GM12878 (cell line): ENCODE measurements around the gene PTP4A1. TPM values are rescaled to one million over a fixed set of nuclear protein-coding genes. Genes with fewer than 3 reads are reported as not detected.

ENCODE experiments used
- CHD4 ChIP-seq: fragments of 200-600 bp; sonication (generic); IDR thresholded peaks from 2 replicates; pipeline ENCODE4 v1.6.1; 2016; ENCODE audit warnings: mild to moderate bottlenecking
- E2F8 ChIP-seq: fragments of 450-650 bp; IDR thresholded peaks from 2 replicates; pipeline ENCODE4 v1.6.1; 2018; ENCODE audit warnings: mild to moderate bottlenecking, low read depth, moderate library complexity; ENCODE audit not compliant: partially characterized antibody
- FOS ChIP-seq: IDR thresholded peaks from 3 replicates; pipeline ENCODE4 v1.6.1; 2011; ENCODE audit warnings: borderline replicate concordance; ENCODE audit not compliant: insufficient read length; ENCODE audit errors: extremely low read depth
- KDM1A ChIP-seq: fragments of 200-600 bp; sonication (generic); IDR thresholded peaks from 2 replicates; pipeline ENCODE4 v1.6.1; 2016; ENCODE audit warnings: borderline replicate concordance
- KLF5 ChIP-seq: fragments of 450-650 bp; IDR thresholded peaks from 2 replicates; pipeline ENCODE4 v1.6.1; 2014; ENCODE audit warnings: mild to moderate bottlenecking; ENCODE audit not compliant: partially characterized antibody
- NFXL1 ChIP-seq: fragments of 450-650 bp; IDR thresholded peaks from 2 replicates; pipeline ENCODE4 v1.6.1; 2017; ENCODE audit warnings: antibody characterized with exemption, mild to moderate bottlenecking, borderline replicate concordance
- NR2F1 ChIP-seq: fragments of 450-650 bp; conservative IDR thresholded peaks from 2 replicates; pipeline ENCODE4 v1.6.1; 2017; ENCODE audit warnings: mild to moderate bottlenecking
- RB1 ChIP-seq: fragments of 450-650 bp; formaldehyde crosslinking; IDR thresholded peaks from 2 replicates; pipeline ENCODE4 v1.6.1; 2017; ENCODE audit warnings: mild to moderate bottlenecking, borderline replicate concordance
- RELA ChIP-seq: fragments of 450-650 bp; IDR thresholded peaks from 2 replicates; pipeline ENCODE4 v1.8.0; 2014; ENCODE audit warnings: borderline replicate concordance; ENCODE audit not compliant: partially characterized antibody
- SIX5 ChIP-seq: IDR thresholded peaks from 2 replicates; pipeline ENCODE4 v1.6.1; 2011; ENCODE audit warnings: mild to moderate bottlenecking, low read depth, low read length, moderate library complexity; ENCODE audit not compliant: severe bottlenecking
- SP1 ChIP-seq: IDR thresholded peaks from one replicate; pipeline ENCODE4 v1.6.1; 2011; ENCODE audit warnings: low read depth, low read length
- SPI1 ChIP-seq: IDR thresholded peaks from 2 replicates; pipeline ENCODE4 v1.6.1; 2011; ENCODE audit warnings: low read depth, mild to moderate bottlenecking, low read length, moderate library complexity, borderline replicate concordance; ENCODE audit not compliant: insufficient read depth
- TAF1 ChIP-seq: IDR thresholded peaks from 2 replicates; pipeline ENCODE4 v1.6.1; 2011; ENCODE audit warnings: mild to moderate bottlenecking, low read depth, low read length, borderline replicate concordance
- TCF3 ChIP-seq: IDR thresholded peaks from 2 replicates; pipeline ENCODE4 v1.6.1; 2012; ENCODE audit warnings: low read depth, mild to moderate bottlenecking, low read length, borderline replicate concordance; ENCODE audit not compliant: insufficient read depth
- YBX1 ChIP-seq: fragments of 450-650 bp; IDR thresholded peaks from 2 replicates; pipeline ENCODE4 v1.6.1; 2016; ENCODE audit warnings: antibody characterized with exemption
- ZNF24 ChIP-seq: fragments of 450-650 bp; IDR thresholded peaks from 2 replicates; pipeline ENCODE4 v1.6.1; 2017; ENCODE audit warnings: antibody characterized with exemption, mild to moderate bottlenecking
- polyA plus RNA-seq, 11 experiments: library from polyadenylated mRNA; depleted of rRNA in 4 of 11; unstranded in 6 of 11; stranded (reverse) in 5 of 11; fragments of >200 nt; fragmentation: Nextera tagmentation in 4 of 11; fragmentation: Illumina TruSeq in 1 of 11; extraction: Ambion mirVana in 4 of 11; extraction: Trizol in 1 of 11; gene quantifications; 1 replicate in 1 of 11; 2 replicates in 10 of 11; pipeline versions ENCODE4 v1.2.1 to v1.2.3, GENCODE V29; 2011 to 2016; ENCODE audit warnings: inconsistent platforms in 2 of 11, missing spikeins in 2 of 11, low read depth in 1 of 11
- total RNA-seq, 4 experiments: library from RNA; depleted of rRNA in 3 of 4; stranded (reverse); fragments of >200 nt in 3 of 4; fragmentation: Illumina TruSeq in 1 of 4; extraction: Trizol in 1 of 4; gene quantifications; 2 replicates each; pipeline versions ENCODE4 v1.2.1 to v1.2.3, GENCODE V29; 2013 to 2021

The PTP4A1 gene
- total and polyA plus RNA-seq, 10 of the 15 experiments (the other 5 are each of a cell fraction or from before 2014, with no cell fraction given), result 8.5 to 190 (median 46.4) TPM; not detected in 2

- TF ChIP-seq SIX5 (peak; percentile 57), SP1 (no peak), FOS (no peak), RB1 (peak; percentile 58; the same call in 1 of the 2 replicates), TAF1 (no peak), CHD4 (no peak), E2F8 (no peak), NFXL1 (no peak), NR2F1 (0 out of 2 replicates have a peak, but pooled peaks have one; percentile 38), TCF3 (no peak), ZNF24 (0 out of 2 replicates have a peak, but pooled peaks have one; percentile 15), KLF5 (no peak), SPI1 (peak; percentile 1; the same call in 1 of the 2 replicates), RELA (peak; percentile 14), KDM1A (no peak), YBX1 (0 out of 2 replicates have a peak, but pooled peaks have one; percentile 26)
Observed at GRCh38 chr6:63598049-63599036, 26.1 kb downstream of the PTP4A1 start (continued).
